Keratinocyte (primary cell): ENCODE measurements around the gene OPN1SW. TPM values are rescaled to one million over a fixed set of nuclear protein-coding genes. Genes with fewer than 3 reads are reported as not detected.

Source experiments
- DNase-seq: peaks from one replicate; pipeline ENCODE4 v3.0.0-alpha.2; 2011; ENCODE audit warnings: low read depth, missing footprints, low spot score
- FAIRE-seq: peaks from 2 replicates; lab custom pipeline; 2011; peaks lifted over from hg19 to GRCh38; lab: Jason Lieb, UNC
- H2AFZ ChIP-seq: 2 replicates; pipeline ENCODE4 v1.6.0; 2012; ENCODE audit warnings: low read length, control low read depth, inconsistent platforms; ENCODE audit not compliant: control insufficient read depth
- H3K27ac ChIP-seq: 2 replicates; pipeline ENCODE4 v1.5.1; 2011; ENCODE audit warnings: low read length; ENCODE audit not compliant: control insufficient read depth, insufficient read depth
- H3K27me3 ChIP-seq: 3 replicates; pipeline ENCODE4 v1.6.0; 2011; ENCODE audit warnings: low read length; ENCODE audit not compliant: control insufficient read depth, insufficient read depth; ENCODE audit errors: extremely low read depth
- H3K36me3 ChIP-seq, 2 experiments: 2 replicates in 1 of 2; 3 replicates in 1 of 2; pipeline ENCODE4 v1.5.1; 2011; ENCODE audit warnings: low read length in 2 of 2, mild to moderate bottlenecking in 1 of 2; ENCODE audit not compliant: control insufficient read depth in 2 of 2, insufficient read depth in 2 of 2; ENCODE audit errors: extremely low read depth in 1 of 2
- H3K4me1 ChIP-seq: 3 replicates; pipeline ENCODE4 v1.5.1; 2011; ENCODE audit warnings: low read length; ENCODE audit not compliant: control insufficient read depth, insufficient read depth; ENCODE audit errors: extremely low read depth
- H3K4me2 ChIP-seq: 3 replicates; pipeline ENCODE4 v1.6.0; 2011; ENCODE audit warnings: low read depth, low read length; ENCODE audit not compliant: control insufficient read depth, insufficient read depth; ENCODE audit errors: extremely low read depth
- H3K4me3 ChIP-seq, 3 experiments: fragments of 200-600 bp in 1 of 3; sonication (generic) in 1 of 3; 2 replicates in 2 of 3; 3 replicates in 1 of 3; pipeline ENCODE4 v1.5.1; 2011 to 2016; ENCODE audit warnings: low read length in 3 of 3, mild to moderate bottlenecking in 3 of 3, control low read depth in 2 of 3, inconsistent platforms in 1 of 3, low read depth in 1 of 3, mixed read lengths in 1 of 3, mixed run types in 1 of 3, moderate library complexity in 1 of 3; ENCODE audit not compliant: control insufficient read depth in 2 of 3, insufficient read depth in 2 of 3; ENCODE audit errors: extremely low read depth in 1 of 3
- H3K79me2 ChIP-seq: 2 replicates; pipeline ENCODE4 v1.6.0; 2012; ENCODE audit warnings: low read length; ENCODE audit not compliant: control insufficient read depth, insufficient read depth
- H3K9ac ChIP-seq: 3 replicates; pipeline ENCODE4 v1.6.0; 2011; ENCODE audit warnings: low read length; ENCODE audit not compliant: control insufficient read depth, insufficient read depth; ENCODE audit errors: extremely low read depth
- H3K9me1 ChIP-seq: 3 replicates; pipeline ENCODE4 v1.6.0; 2011; ENCODE audit warnings: low read length; ENCODE audit not compliant: control insufficient read depth, insufficient read depth; ENCODE audit errors: extremely low read depth
- H3K9me3 ChIP-seq: 2 replicates; pipeline ENCODE4 v1.5.1; 2012; ENCODE audit warnings: low read depth, low read length; ENCODE audit not compliant: control insufficient read depth
- H4K20me1 ChIP-seq: 3 replicates; pipeline ENCODE4 v1.6.0; 2011; ENCODE audit warnings: low read length; ENCODE audit not compliant: control insufficient read depth, insufficient read depth; ENCODE audit errors: extremely low read depth
- EZH2 ChIP-seq: IDR thresholded peaks from one replicate; pipeline ENCODE4 v1.6.1; 2012; ENCODE audit warnings: inconsistent platforms, mild to moderate bottlenecking, low read length, moderate library complexity
- dilution Hi-C: fragments of 300-500 bp; cut with MboI; formaldehyde crosslinking; loops from one replicate; pipeline ENCODE4 v1.7.0; 2020; ENCODE audit warnings: low sequenced_read_pairs; ENCODE audit not compliant: extremely low pct_ligation_motif_present
- polyA plus RNA-seq, 5 experiments: library from polyadenylated mRNA; depleted of rRNA in 3 of 5; stranded (reverse) in 3 of 5; stranded (forward) in 1 of 5; unstranded in 1 of 5; fragments of >200 nt; gene quantifications; 1 replicate in 1 of 5; 2 replicates in 3 of 5; 3 replicates in 1 of 5; pipeline versions ENCODE4 v1.2.1 to v1.2.3, GENCODE V29; 2011 to 2012; ENCODE audit warnings: missing spikeins in 2 of 5, low read depth in 1 of 5, low replicate concordance in 1 of 5
- TF ChIP-seq, protein P1 (sequence below), 3 experiments: IDR thresholded peaks in 1 of 3; conservative IDR thresholded peaks in 1 of 3; optimal IDR thresholded peaks in 1 of 3; 2 replicates in 2 of 3; 3 replicates in 1 of 3; pipeline versions ENCODE3 to v1.5.1; 2011; ENCODE audit warnings: low read length in 3 of 3, mild to moderate bottlenecking in 3 of 3, moderate library complexity in 2 of 3, control low read depth in 1 of 3, inconsistent platforms in 1 of 3; ENCODE audit not compliant: insufficient read depth in 2 of 3; ENCODE audit errors: extremely low read depth in 1 of 3

Gene OPN1SW
- polyA plus RNA-seq, 1 donor (not counting 4 experiments of a cell fraction or from before 2014, with no cell fraction given) = not detected

DNA sequence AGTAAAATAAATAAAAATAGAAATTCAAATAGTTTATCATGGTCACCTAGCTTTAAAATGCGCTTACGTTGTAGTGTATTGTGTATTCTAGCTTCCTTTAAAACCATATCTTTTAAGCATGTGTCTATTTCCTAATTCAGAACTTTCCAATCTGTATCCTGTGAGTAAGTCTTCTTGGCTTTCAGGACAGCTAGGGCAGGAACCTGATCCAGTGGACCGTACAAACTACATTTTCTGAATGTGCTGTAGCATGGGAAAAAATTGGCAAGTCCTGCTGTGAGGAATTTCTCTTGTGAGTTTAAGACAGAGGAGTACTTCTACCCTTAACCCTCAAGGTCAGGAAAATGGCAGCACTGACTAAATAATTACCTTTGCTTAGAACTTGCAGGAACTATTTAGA lies 12.1 kb downstream of the OPN1SW start:
- dilution Hi-C loops = no loop called here
- Histone ChIP-seq H3K79me2 (no peaks in the 10 kb centered on the region), H3K27ac (no peak overlapping the region), H3K4me3 (no peak overlapping the region), H4K20me1 (no peaks in the 10 kb centered on the region), H3K9me1 (no peaks in the 10 kb centered on the region), H3K4me2 (no peak overlapping the region), H2AFZ (no peak overlapping the region), H3K9me3 (no peaks in the 10 kb centered on the region), H3K9ac (no peak overlapping the region), H3K36me3 (peaks cover 30 to 38% of the 10 kb centered on the region in 2 experiments), H3K4me1 (no peaks in the 10 kb centered on the region), H3K27me3 (no peaks in the 10 kb centered on the region)
- DNase-seq (no peak), FAIRE-seq (no peak)
- TF ChIP-seq, protein P1, sequence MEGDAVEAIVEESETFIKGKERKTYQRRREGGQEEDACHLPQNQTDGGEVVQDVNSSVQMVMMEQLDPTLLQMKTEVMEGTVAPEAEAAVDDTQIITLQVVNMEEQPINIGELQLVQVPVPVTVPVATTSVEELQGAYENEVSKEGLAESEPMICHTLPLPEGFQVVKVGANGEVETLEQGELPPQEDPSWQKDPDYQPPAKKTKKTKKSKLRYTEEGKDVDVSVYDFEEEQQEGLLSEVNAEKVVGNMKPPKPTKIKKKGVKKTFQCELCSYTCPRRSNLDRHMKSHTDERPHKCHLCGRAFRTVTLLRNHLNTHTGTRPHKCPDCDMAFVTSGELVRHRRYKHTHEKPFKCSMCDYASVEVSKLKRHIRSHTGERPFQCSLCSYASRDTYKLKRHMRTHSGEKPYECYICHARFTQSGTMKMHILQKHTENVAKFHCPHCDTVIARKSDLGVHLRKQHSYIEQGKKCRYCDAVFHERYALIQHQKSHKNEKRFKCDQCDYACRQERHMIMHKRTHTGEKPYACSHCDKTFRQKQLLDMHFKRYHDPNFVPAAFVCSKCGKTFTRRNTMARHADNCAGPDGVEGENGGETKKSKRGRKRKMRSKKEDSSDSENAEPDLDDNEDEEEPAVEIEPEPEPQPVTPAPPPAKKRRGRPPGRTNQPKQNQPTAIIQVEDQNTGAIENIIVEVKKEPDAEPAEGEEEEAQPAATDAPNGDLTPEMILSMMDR (optimal IDR thresholded peaks at IDR 0.05 in 1 of 3, IDR thresholded peaks at IDR 0.05 in 1 of 3, conservative IDR thresholded peaks at IDR 0.05 in 1 of 3; ENCODE audit: extremely low read depth in 1 of 3, insufficient read depth in 2 of 3, low read length in 3 of 3) = no peak
- TF ChIP-seq EZH2 = no peak

DNA sequence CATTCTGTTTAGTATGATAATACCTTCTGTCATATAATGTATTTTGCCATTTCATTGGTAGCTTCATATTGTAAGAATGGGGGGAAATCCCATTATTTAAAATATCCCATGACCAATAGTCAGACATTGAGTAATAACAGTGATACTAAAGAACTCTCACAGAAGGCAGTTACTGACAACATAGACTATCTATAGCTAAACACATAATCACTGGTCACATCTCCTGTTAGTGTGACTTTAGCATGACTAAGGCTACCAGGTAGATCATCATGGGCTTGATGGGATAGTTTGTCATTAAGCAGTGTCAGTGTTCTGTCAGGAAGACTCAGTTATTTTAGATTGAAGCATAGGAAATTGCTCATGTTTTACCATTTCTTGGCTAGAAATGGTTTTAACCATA lies 16.4 kb downstream of the OPN1SW start:
- Histone ChIP-seq H3K79me2 (peaks cover 22% of the 10 kb centered on the region), H2AFZ (no peak overlapping the region), H3K27me3 (no peaks in the 10 kb centered on the region), H3K4me1 (no peaks in the 10 kb centered on the region), H3K9ac (no peak overlapping the region), H3K27ac (no peak overlapping the region), H3K36me3 (peaks cover 28 to 34% of the 10 kb centered on the region in 2 experiments), H3K4me2 (no peak overlapping the region), H3K4me3 (no peak overlapping the region), H3K9me1 (no peaks in the 10 kb centered on the region), H4K20me1 (peaks cover 7% of the 10 kb centered on the region), H3K9me3 (no peaks in the 10 kb centered on the region)
- FAIRE-seq = no peak
- no peak for DNase-seq
- dilution Hi-C loops = no loop called here
- TF ChIP-seq, protein P1 (optimal IDR thresholded peaks at IDR 0.05 in 1 of 3, IDR thresholded peaks at IDR 0.05 in 1 of 3, conservative IDR thresholded peaks at IDR 0.05 in 1 of 3; ENCODE audit: extremely low read depth in 1 of 3, insufficient read depth in 2 of 3, low read length in 3 of 3) = no peak
- no peak for TF ChIP-seq EZH2
